ENCODE results near the gene BCO2. TPM values are rescaled to one million over a fixed set of nuclear protein-coding genes. Genes with fewer than 3 reads are reported as not detected.
A peak's percentile ranks its signal among the peaks of the same experiment; 100 is the strongest.

BCO2 gene
- total RNA-seq, 4 donors from 2014 or later = 2.7 to 17.0 (median 9.5) TPM

GRCh38 chr11:112163875-112164685, 11.2 kb upstream of the BCO2 start, which contains the start of gene IL18:
TSS of gene IL18 (minus strand) at chr11:112164094. CDS start at chr11:112155053, 9,041 bp downstream.
- TF ChIP-seq CTCF (IDR thresholded peaks at IDR 0.05) = no peak
- peak in 1 of 4 donors; percentile 69 for TF ChIP-seq POLR2A (IDR thresholded peaks at IDR 0.05)
- WGBS, 2 donors = 24 to 40% methylated on average over 12 of the region's 12 CpGs
- intact Hi-C loops (cut with DNase I) = no loop called here
- Histone ChIP-seq H3K36me3 (no peaks in the 10 kb centered on the region), H3K4me3 (peak within 1 kb of the TSS; percentile 34 to 59 (median 46)), H3K9me3 (no peaks in the 10 kb centered on the region), H3K27ac (peak within 1 kb of the TSS; percentile 80 to 88 (median 81)), H3K4me1 (peaks cover 0 to 56% (median 21%) of the 10 kb centered on the region in 3 donors), H3K27me3 (no peaks in the 10 kb centered on the region)
- no peak for DNase-seq

- WGBS, 2 donors = 72 to 73% methylated on average over 3 of the region's 3 CpGs
- Histone ChIP-seq H3K9me3 (no peaks in the 10 kb centered on the region), H3K27ac (no peak overlapping the region), H3K4me3 (no peak overlapping the region), H3K4me1 (peaks cover 0 to 46% (median 19%) of the 10 kb centered on the region in 3 donors), H3K36me3 (no peaks in the 10 kb centered on the region), H3K27me3 (no peaks in the 10 kb centered on the region)
- intact Hi-C loops (cut with DNase I) = no loop called here
- DNase-seq = no peak
- no peak for TF ChIP-seq POLR2A (IDR thresholded peaks at IDR 0.05)
- TF ChIP-seq CTCF (IDR thresholded peaks at IDR 0.05) = no peak
These were observed 10.3 kb upstream of the BCO2 start for GRCh38 chr11:112165049-112165448.

- DNase-seq = no peak
- intact Hi-C loops (cut with DNase I) = no loop called here
- no peak overlapping the region for H3K4me3 ChIP-seq
- no peaks in the 10 kb centered on the region for H3K9me3 ChIP-seq
- TF ChIP-seq POLR2A (IDR thresholded peaks at IDR 0.05) (no peak), CTCF (IDR thresholded peaks at IDR 0.05) (no peak)
- H3K36me3 ChIP-seq = no peaks in the 10 kb centered on the region
- WGBS, 2 donors = 30 to 34% methylated on average over 8 of the region's 8 CpGs
- no peaks in the 10 kb centered on the region for H3K27me3 ChIP-seq
- peak overlapping the region in 3 of 4 donors; percentile 33 to 49 (median 36) for H3K27ac ChIP-seq
- H3K4me1 ChIP-seq = peaks cover 0 to 31% (median 13%) of the 10 kb centered on the region in 3 donors
These were observed 8.8 kb upstream of the BCO2 start for GRCh38 chr11:112166562-112166961.

GRCh38 chr11:112167145-112167544, 8.2 kb upstream of the BCO2 start, which contains the start of gene TEX12:
TSS of gene TEX12 (plus strand) at chr11:112167372. CDS start at chr11:112169269, 1,897 bp downstream.
- H3K9me3 ChIP-seq = no peaks in the 10 kb centered on the region
- TF ChIP-seq POLR2A (IDR thresholded peaks at IDR 0.05) (no peak), CTCF (IDR thresholded peaks at IDR 0.05) (no peak)
- intact Hi-C loops (cut with DNase I) = no loop called here
- no peaks in the 10 kb centered on the region for H3K36me3 ChIP-seq
- H3K27ac ChIP-seq = peak within 1 kb of the TSS in 3 of 4 donors; percentile 33 to 49 (median 36)
- peaks cover 0 to 25% (median 9%) of the 10 kb centered on the region in 3 donors for H3K4me1 ChIP-seq
- 73 to 81% methylated on average over 15 to 25 of the region's 25 CpGs for WGBS, 2 donors
- H3K4me3 ChIP-seq = no peak within 1 kb of the TSS
- DNase-seq = no peak
- H3K27me3 ChIP-seq = no peaks in the 10 kb centered on the region

GRCh38 chr11:112172362-112172994, 2.8 kb upstream of the BCO2 start:
- H3K27ac ChIP-seq = no peak overlapping the region
- no peak overlapping the region for H3K4me3 ChIP-seq
- H3K4me1 ChIP-seq = peaks cover 0 to 17% (median 3%) of the 10 kb centered on the region in 3 donors
- WGBS, 2 donors = 27 to 41% methylated on average over 2 of the region's 2 CpGs
- TF ChIP-seq CTCF (IDR thresholded peaks at IDR 0.05) = no peak
- no peak for TF ChIP-seq POLR2A (IDR thresholded peaks at IDR 0.05)
- no peak for DNase-seq
- intact Hi-C loops (cut with DNase I) = loop anchor here (10.0 kb wide), 1 partner anchor 58 kb away; no protein-coding TSS in a partner anchor
- no peaks in the 10 kb centered on the region for H3K9me3 ChIP-seq
- no peaks in the 10 kb centered on the region for H3K27me3 ChIP-seq
- H3K36me3 ChIP-seq = no peaks in the 10 kb centered on the region

Measured in esophagus squamous epithelium (tissue), 5 donors.